ENCODE measurements around the gene MXD4. TPM values are rescaled to one million over a fixed set of nuclear protein-coding genes. Genes with fewer than 3 reads are reported as not detected.
"Not testable (repeated sequence)": the region's sequence is repeated elsewhere in the genome, so short reads cannot be mapped to it uniquely, and the experiment has no call there.

MXD4 gene
- total RNA-seq, 1 experiment from 2014 or later = 9.1 TPM

DNA sequence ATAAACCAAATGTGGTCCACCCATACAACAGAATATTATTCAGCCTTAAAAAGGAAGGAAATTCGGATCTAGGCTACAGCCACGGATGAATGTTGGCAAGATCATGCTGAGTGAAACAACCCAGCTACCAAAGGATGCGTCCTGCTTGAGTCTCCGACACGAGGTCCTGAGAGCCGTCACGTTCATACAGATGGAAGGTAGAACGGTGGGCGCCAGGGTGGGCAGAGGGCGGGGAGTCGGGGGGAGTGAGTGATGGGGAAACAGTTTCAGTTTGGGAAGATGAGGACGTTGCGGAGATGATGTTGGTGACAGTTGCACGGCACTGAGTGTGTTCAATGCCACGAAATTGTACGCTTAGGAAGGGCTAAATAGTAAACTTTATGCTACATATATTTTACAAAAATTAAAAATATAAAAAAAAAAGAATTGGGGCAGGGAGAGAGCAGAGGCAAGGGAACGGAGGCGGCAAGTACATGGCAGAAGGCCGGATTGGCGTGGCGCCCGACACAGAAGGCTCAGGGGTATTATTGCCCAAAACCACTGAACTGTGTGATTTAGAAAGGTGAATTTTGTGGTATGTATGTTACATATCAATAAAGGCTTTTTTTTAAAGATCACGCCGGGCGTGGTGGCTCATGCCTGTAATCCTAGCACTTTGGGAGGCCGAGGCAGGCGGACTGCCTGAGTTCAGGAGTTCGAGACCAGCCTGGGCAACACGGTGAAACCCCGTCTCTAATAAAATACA is 14.8 kb upstream of the MXD4 start:
- Histone ChIP-seq H3K27me3 (replicated peaks; ENCODE audit: insufficient read depth, low read depth, low read length, poor library complexity) (no peaks in the 10 kb centered on the region), H3K36me3 (ENCODE audit: insufficient read depth, low read length, poor library complexity, severe bottlenecking) (no peaks in the 10 kb centered on the region), H3K9me3 (ENCODE audit: low read depth, low read length, poor library complexity, severe bottlenecking) (no peaks in the 10 kb centered on the region), H3K4me1 (ENCODE audit: insufficient read depth, low read length, poor library complexity, severe bottlenecking) (no peaks in the 10 kb centered on the region), H3K4me3 (ENCODE audit: low read depth, low read length, poor library complexity, severe bottlenecking) (no peak overlapping the region), H3K27ac (ENCODE audit: low read depth, low read length, poor library complexity, severe bottlenecking) (no peak overlapping the region)
- ChIA-PET CTCF (no interaction called here), POLR2A (ENCODE audit: low non-redundant PET) (no interaction called here)
- no TSS peak for BruUV-seq (replicated peaks)
- no peak for DNase-seq (ENCODE audit: low spot score)
- TF ChIP-seq, protein P1, sequence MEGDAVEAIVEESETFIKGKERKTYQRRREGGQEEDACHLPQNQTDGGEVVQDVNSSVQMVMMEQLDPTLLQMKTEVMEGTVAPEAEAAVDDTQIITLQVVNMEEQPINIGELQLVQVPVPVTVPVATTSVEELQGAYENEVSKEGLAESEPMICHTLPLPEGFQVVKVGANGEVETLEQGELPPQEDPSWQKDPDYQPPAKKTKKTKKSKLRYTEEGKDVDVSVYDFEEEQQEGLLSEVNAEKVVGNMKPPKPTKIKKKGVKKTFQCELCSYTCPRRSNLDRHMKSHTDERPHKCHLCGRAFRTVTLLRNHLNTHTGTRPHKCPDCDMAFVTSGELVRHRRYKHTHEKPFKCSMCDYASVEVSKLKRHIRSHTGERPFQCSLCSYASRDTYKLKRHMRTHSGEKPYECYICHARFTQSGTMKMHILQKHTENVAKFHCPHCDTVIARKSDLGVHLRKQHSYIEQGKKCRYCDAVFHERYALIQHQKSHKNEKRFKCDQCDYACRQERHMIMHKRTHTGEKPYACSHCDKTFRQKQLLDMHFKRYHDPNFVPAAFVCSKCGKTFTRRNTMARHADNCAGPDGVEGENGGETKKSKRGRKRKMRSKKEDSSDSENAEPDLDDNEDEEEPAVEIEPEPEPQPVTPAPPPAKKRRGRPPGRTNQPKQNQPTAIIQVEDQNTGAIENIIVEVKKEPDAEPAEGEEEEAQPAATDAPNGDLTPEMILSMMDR (conservative IDR thresholded peaks at IDR 0.05; ENCODE audit: low read depth, low read length) = no peak
- TF ChIP-seq EZH2 (IDR thresholded peaks at IDR 0.05; ENCODE audit: borderline replicate concordance, low read depth, low read length, poor library complexity, severe bottlenecking) = no peak
- intact Hi-C loops (cut with micrococcal nuclease; ENCODE audit: unreplicated experiment) = no loop called here

- POLR2A ChIA-PET (ENCODE audit: low non-redundant PET) = no interaction called here
- CTCF ChIA-PET = interaction anchor here (0.6 kb wide), 1 partner anchor 15 kb away, joined by 3 read pairs; no protein-coding TSS in a partner anchor
- Histone ChIP-seq H3K4me1 (ENCODE audit: insufficient read depth, low read length, poor library complexity, severe bottlenecking) (no peaks in the 10 kb centered on the region), H3K27me3 (replicated peaks; ENCODE audit: insufficient read depth, low read depth, low read length, poor library complexity) (no peaks in the 10 kb centered on the region), H3K27ac (ENCODE audit: low read depth, low read length, poor library complexity, severe bottlenecking) (no peak overlapping the region), H3K36me3 (ENCODE audit: insufficient read depth, low read length, poor library complexity, severe bottlenecking) (no peaks in the 10 kb centered on the region), H3K4me3 (ENCODE audit: low read depth, low read length, poor library complexity, severe bottlenecking) (no peak overlapping the region), H3K9me3 (ENCODE audit: low read depth, low read length, poor library complexity, severe bottlenecking) (no peaks in the 10 kb centered on the region)
- no TSS peak for BruUV-seq (replicated peaks)
- intact Hi-C loops (cut with micrococcal nuclease; ENCODE audit: unreplicated experiment) = no loop called here
- no peak for DNase-seq (ENCODE audit: low spot score)
- no peak for TF ChIP-seq EZH2 (IDR thresholded peaks at IDR 0.05; ENCODE audit: borderline replicate concordance, low read depth, low read length, poor library complexity, severe bottlenecking)
- TF ChIP-seq, protein P1 (conservative IDR thresholded peaks at IDR 0.05; ENCODE audit: low read depth, low read length) = no peak
These were observed 13.8 kb upstream of the MXD4 start for GRCh38 chr4:2275546-2276251.

- H3K27ac ChIP-seq (ENCODE audit: low read depth, low read length, poor library complexity, severe bottlenecking); BruUV-seq (replicated peaks); CTCF ChIA-PET; DNase-seq (ENCODE audit: low spot score); H3K36me3 ChIP-seq (ENCODE audit: insufficient read depth, low read length, poor library complexity, severe bottlenecking); H3K27me3 ChIP-seq (replicated peaks; ENCODE audit: insufficient read depth, low read depth, low read length, poor library complexity); H3K4me1 ChIP-seq (ENCODE audit: insufficient read depth, low read length, poor library complexity, severe bottlenecking); H3K4me3 ChIP-seq (ENCODE audit: low read depth, low read length, poor library complexity, severe bottlenecking); H3K9me3 ChIP-seq (ENCODE audit: low read depth, low read length, poor library complexity, severe bottlenecking); POLR2A ChIA-PET (ENCODE audit: low non-redundant PET); intact Hi-C loops (cut with micrococcal nuclease; ENCODE audit: unreplicated experiment): not testable (repeated sequence)
These were observed 13.1 kb upstream of the MXD4 start for GRCh38 chr4:2275044-2275397.
